Activated CD4-positive, alpha-beta T cell treated with anti-CD3 and anti-CD28 coated beads, Interleukin-2, amount 10 ng/mL, durations not matched to agents 7 days and 5 days (primary cell): ENCODE data around the gene EYS. TPM values are rescaled to one million over a fixed set of nuclear protein-coding genes. Genes with fewer than 3 reads are reported as not detected.
"Not testable (repeated sequence)": the region's sequence is repeated elsewhere in the genome, so short reads cannot be mapped to it uniquely, and the experiment has no call there.

Source experiments
- CTCF ChIA-PET: fragments of 350-600 bp; sonication (Branson Sonifier 250); formaldehyde crosslinking; loops from one replicate; lab custom pipeline; 2021; ENCODE audit warnings: antibody characterized with exemption; lab: Charles Lee
- POLR2A ChIA-PET: fragments of 350-600 bp; sonication (Branson Sonifier 250); formaldehyde crosslinking; loops from one replicate; lab custom pipeline; 2021; ENCODE audit warnings: antibody characterized with exemption; lab: Charles Lee
- DNase-seq: peaks from one replicate; pipeline ENCODE4 v3.0.0-alpha.2; 2020
- H3K27ac Mint-ChIP-seq: one replicate; pipeline ENCODE4 v1.8.0; 2021; ENCODE audit warnings: mild to moderate bottlenecking, moderate library complexity, mixed read lengths
- H3K27me3 Mint-ChIP-seq: one replicate; pipeline ENCODE4 v1.8.0; 2021; ENCODE audit warnings: mixed read lengths
- H3K36me3 Mint-ChIP-seq: one replicate; pipeline ENCODE4 v1.8.0; 2021; ENCODE audit warnings: low read depth, mixed read lengths
- H3K4me1 Mint-ChIP-seq: one replicate; pipeline ENCODE4 v1.8.0; 2021; ENCODE audit warnings: mixed read lengths
- H3K4me3 Mint-ChIP-seq: one replicate; pipeline ENCODE4 v1.8.0; 2021; ENCODE audit warnings: mild to moderate bottlenecking, moderate library complexity, mixed read lengths
- H3K9me3 Mint-ChIP-seq: one replicate; pipeline ENCODE4 v1.8.0; 2021; ENCODE audit warnings: mixed read lengths
- total RNA-seq, 2 experiments: library from RNA; stranded (reverse); gene quantifications; one replicate each; pipeline ENCODE4 v1.2.3, GENCODE V29; 2021

EYS gene
- total RNA-seq, 2 experiments from 2014 or later: not detected

DNA sequence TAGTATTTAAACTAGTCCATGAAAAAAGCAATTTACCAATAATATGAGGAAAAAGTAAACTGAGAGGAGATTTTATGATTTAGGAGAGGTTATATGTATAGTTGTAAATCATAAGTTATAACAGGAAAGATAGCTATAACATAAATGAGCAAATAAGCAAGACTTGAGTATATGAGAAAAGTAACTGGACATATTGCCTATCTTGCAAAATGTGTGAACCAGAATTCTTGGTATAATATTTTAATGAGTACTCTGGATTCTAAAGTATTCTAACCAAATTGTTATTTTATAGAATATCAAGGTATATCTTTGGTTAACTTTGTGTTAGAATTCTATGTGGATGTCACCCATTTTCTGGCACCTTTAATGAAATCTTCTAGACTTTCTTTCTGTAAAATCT lies 1946.8 kb downstream of the EYS start:
- H3K4me1 Mint-ChIP-seq: no peaks in the 10 kb centered on the region
- peaks cover 7% of the 10 kb centered on the region for H3K27me3 Mint-ChIP-seq
- peaks cover 2% of the 10 kb centered on the region for H3K36me3 Mint-ChIP-seq
- peaks cover 12% of the 10 kb centered on the region for H3K9me3 Mint-ChIP-seq
- POLR2A ChIA-PET: no interaction called here
- H3K27ac Mint-ChIP-seq: no peak overlapping the region
- no peak for DNase-seq
- CTCF ChIA-PET: no interaction called here
- H3K4me3 Mint-ChIP-seq: no peak overlapping the region

DNA sequence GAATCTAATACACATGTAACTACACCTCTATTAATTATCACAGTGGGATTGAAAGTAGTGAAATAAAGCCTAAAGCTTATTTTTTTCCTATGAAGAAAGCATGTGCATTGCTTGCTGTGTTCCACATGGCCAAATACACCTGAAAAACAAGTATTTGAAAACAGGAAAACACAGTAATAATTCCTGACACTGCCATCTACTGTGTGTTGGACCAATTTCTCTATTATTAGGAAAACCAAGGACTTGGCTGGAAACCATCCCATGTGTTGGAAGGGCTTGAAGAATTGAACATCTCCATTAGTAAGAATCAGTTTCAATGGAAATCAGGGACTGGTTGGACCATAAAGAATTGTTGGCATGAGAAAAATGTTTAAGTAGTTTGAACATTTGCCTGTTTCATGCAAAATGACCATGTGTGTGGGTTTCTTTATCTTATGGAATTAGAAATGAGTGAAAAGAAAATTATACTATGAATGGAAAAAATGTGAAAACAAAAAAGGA lies 1947.4 kb downstream of the EYS start:
- H3K27ac Mint-ChIP-seq: no peak overlapping the region
- H3K4me1 Mint-ChIP-seq: no peaks in the 10 kb centered on the region
- peaks cover 7% of the 10 kb centered on the region for H3K27me3 Mint-ChIP-seq
- peaks cover 15% of the 10 kb centered on the region for H3K9me3 Mint-ChIP-seq
- no peak for DNase-seq
- H3K36me3 Mint-ChIP-seq: peaks cover 2% of the 10 kb centered on the region
- no peak overlapping the region for H3K4me3 Mint-ChIP-seq
- POLR2A ChIA-PET: no interaction called here
- CTCF ChIA-PET: no interaction called here

DNA sequence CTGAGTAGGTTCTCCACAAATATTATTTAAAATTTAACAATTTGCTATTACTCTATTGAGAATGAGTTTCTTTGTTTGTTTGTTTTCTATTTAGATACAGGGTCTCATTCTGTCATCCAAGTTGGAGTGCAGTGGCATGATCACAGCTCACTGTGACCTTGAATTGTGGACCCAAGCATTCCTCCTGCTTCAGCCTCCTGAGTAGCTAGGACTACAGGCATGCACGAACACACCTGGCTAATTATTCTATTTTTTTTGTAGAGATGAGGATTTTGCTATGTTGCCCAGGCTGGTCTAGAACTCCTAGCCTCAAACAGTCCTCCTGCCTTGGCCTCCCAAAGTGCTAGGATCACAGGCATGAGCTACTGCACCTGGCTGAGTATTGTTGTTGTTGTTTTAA lies 1949.2 kb downstream of the EYS start:
- H3K4me1 Mint-ChIP-seq: no peaks in the 10 kb centered on the region
- peaks cover 4% of the 10 kb centered on the region for H3K27me3 Mint-ChIP-seq
- no peak for DNase-seq
- POLR2A ChIA-PET: no interaction called here
- no peak overlapping the region for H3K4me3 Mint-ChIP-seq
- peaks cover 15% of the 10 kb centered on the region for H3K9me3 Mint-ChIP-seq
- no peak overlapping the region for H3K27ac Mint-ChIP-seq
- peaks cover 2% of the 10 kb centered on the region for H3K36me3 Mint-ChIP-seq
- CTCF ChIA-PET: no interaction called here

DNA sequence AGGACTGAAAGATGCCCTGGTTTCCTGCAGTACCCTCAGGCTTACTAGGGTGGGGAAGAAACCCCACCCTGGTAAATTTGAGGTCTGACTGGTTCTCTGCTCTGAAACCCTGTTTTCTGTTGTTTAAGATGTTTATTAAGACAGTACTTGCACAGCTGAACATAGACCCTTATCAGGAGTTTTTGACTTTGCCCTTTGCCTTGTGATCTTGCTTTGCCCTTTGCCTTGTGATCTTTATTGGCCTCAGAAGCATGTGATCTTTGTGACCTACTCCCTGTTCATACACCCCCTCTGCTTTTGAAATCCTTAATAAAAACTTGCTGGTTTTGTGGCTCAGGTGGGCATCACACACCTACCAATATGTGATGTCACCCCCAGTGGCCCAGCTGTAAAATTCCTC lies 1949.8 kb downstream of the EYS start:
- POLR2A ChIA-PET, DNase-seq, H3K4me3 Mint-ChIP-seq, H3K27me3 Mint-ChIP-seq, H3K27ac Mint-ChIP-seq, H3K4me1 Mint-ChIP-seq, H3K36me3 Mint-ChIP-seq, CTCF ChIA-PET: not testable (repeated sequence)
- peaks cover 15% of the 10 kb centered on the region for H3K9me3 Mint-ChIP-seq

DNA sequence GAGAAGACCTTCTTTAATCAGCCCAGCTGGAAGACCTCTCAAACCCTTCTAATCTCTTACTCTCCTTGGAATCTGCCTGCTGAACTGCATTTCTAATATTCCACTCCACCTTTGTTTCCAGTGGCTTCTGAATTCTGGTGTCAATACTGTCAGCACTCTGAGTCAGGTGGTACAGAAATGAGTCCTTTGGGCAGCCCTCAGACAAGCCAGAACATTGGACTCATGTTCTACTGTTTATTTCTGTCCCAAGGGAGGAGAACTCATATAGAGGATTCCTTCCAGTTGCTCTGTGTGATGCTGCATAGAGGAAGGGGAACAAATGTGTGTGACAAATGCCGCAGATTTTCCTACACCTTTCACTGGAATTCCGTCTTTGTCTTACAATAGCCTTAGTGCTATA lies 1956.6 kb downstream of the EYS start:
- Mint-ChIP-seq H3K36me3 (no peaks in the 10 kb centered on the region), H3K27ac (no peak overlapping the region), H3K27me3 (no peaks in the 10 kb centered on the region), H3K4me3 (no peak overlapping the region), H3K4me1 (no peaks in the 10 kb centered on the region), H3K9me3 (peaks cover 4% of the 10 kb centered on the region)
- POLR2A ChIA-PET: no interaction called here
- DNase-seq: no peak
- CTCF ChIA-PET: interaction anchor here (0.6 kb wide), 1 partner anchor 32 kb away, joined by 4 read pairs; no protein-coding TSS in a partner anchor

DNA sequence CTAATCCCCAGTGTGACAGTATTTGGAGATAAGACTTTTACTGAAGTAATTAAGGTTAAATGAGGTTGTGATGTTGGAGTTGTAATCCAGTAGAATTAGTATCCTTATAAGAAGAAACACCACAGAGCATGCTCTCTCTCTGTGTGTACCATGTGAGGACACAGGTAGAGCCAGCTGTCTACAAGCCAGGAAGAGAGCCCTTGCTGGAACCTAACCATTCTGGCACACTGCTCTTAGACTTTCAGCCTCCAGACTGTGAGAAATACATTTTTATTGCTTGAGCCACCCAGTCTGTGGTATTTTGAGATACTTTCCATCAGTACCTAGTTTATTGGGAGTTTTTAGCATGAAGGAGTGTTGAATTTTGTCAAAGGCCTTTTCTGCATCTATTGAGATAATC lies 1961.2 kb downstream of the EYS start:
- H3K27ac Mint-ChIP-seq: no peak overlapping the region
- H3K9me3 Mint-ChIP-seq: no peaks in the 10 kb centered on the region
- DNase-seq: no peak
- H3K27me3 Mint-ChIP-seq: no peaks in the 10 kb centered on the region
- ChIA-PET CTCF (no interaction called here), POLR2A (no interaction called here)
- H3K4me1 Mint-ChIP-seq: no peaks in the 10 kb centered on the region
- no peaks in the 10 kb centered on the region for H3K36me3 Mint-ChIP-seq
- H3K4me3 Mint-ChIP-seq: no peak overlapping the region

DNA sequence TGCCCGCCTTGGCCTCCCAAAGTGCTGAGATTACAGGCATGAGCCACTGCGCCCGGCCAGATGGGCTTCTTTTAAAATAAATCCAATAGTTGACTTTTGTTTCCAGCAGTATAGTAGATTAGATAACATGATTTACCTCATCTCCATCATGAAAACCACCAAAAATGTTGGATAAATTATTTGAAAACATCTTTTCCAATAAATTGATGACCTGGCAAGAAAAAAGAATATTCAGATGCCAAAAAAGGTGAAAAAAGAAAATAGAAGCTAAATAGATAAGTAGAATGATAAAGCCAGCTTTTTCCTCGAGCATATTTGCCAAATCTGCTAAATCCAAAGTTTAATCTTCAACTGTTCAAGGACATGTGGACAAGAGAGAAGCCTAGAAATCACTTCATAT lies 1962.2 kb downstream of the EYS start:
- POLR2A ChIA-PET: no interaction called here
- Mint-ChIP-seq H3K36me3 (no peaks in the 10 kb centered on the region), H3K27ac (no peak overlapping the region), H3K27me3 (no peaks in the 10 kb centered on the region), H3K9me3 (no peaks in the 10 kb centered on the region), H3K4me3 (no peak overlapping the region), H3K4me1 (no peaks in the 10 kb centered on the region)
- CTCF ChIA-PET: no interaction called here
- no peak for DNase-seq

DNA sequence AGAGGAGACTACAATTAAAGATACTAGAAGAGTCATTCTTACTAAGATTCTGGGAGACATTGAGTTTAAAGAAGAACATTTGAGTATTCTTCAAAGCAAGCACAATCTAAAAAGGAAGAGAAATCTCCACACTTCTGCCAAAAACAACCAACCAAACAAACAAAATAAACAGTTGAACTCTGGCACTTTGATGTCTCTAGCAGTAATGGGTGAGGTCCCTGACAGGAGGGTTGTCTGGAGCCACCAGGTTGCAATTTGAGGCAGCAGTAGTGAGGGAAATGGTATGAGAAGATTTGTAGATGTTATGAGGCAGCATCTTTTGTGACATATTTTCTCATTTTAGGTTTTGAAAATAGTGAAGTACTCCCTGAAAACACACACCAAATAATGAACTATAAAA lies 1963.3 kb downstream of the EYS start:
- H3K4me3 Mint-ChIP-seq: no peak overlapping the region
- ChIA-PET CTCF (no interaction called here), POLR2A (no interaction called here)
- peaks cover under 1% of the 10 kb centered on the region for H3K9me3 Mint-ChIP-seq
- DNase-seq: no peak
- no peak overlapping the region for H3K27ac Mint-ChIP-seq
- no peaks in the 10 kb centered on the region for H3K36me3 Mint-ChIP-seq
- H3K27me3 Mint-ChIP-seq: no peaks in the 10 kb centered on the region
- H3K4me1 Mint-ChIP-seq: no peaks in the 10 kb centered on the region

DNA sequence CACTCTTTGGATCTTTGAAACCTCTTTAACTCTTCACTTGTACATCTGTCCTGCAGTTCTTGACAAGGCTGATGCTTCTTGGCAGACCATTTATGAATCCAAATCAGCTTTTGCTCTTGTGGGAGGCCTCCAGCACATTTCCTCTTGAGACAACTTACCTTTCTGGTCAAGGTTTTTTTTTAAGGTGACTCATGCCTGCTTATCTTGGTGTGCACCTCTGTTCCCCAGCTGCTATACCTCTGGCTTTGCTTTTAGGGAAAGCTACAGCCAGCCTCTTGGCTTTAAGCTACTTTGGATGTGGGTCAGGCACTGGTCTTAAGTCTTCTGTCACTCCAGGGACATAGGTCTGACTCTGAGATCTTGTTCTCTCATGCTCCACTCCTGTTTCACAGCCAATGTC lies 1965.0 kb downstream of the EYS start:
- Mint-ChIP-seq H3K27ac (no peak overlapping the region), H3K9me3 (peaks cover 4% of the 10 kb centered on the region), H3K4me3 (no peak overlapping the region), H3K27me3 (no peaks in the 10 kb centered on the region), H3K4me1 (no peaks in the 10 kb centered on the region), H3K36me3 (no peaks in the 10 kb centered on the region)
- DNase-seq: no peak
- ChIA-PET CTCF (no interaction called here), POLR2A (no interaction called here)

DNA sequence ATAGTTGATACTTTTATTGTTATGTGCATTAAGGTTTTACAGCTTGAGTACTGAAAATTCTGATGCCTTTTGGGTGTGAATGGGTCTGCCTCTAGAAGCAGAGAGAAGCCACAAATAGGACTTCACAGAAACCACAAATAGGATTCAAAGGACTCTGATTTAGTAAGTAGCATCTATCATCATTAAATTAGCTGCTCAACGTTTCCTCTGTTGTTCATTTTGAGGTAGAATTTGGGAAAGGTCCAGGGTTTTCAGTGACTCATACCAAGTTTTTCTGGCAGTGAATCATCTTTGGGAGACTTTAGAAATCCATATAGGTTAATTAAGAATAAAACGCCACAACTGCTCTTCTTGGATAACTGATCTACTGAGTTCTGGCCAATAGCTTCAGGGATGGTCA lies 1966.3 kb downstream of the EYS start:
- no peak for DNase-seq
- Mint-ChIP-seq H3K27me3 (no peaks in the 10 kb centered on the region), H3K9me3 (peaks cover 5% of the 10 kb centered on the region), H3K27ac (no peak overlapping the region), H3K36me3 (no peaks in the 10 kb centered on the region), H3K4me3 (no peak overlapping the region), H3K4me1 (no peaks in the 10 kb centered on the region)
- ChIA-PET POLR2A (no interaction called here), CTCF (no interaction called here)

DNA sequence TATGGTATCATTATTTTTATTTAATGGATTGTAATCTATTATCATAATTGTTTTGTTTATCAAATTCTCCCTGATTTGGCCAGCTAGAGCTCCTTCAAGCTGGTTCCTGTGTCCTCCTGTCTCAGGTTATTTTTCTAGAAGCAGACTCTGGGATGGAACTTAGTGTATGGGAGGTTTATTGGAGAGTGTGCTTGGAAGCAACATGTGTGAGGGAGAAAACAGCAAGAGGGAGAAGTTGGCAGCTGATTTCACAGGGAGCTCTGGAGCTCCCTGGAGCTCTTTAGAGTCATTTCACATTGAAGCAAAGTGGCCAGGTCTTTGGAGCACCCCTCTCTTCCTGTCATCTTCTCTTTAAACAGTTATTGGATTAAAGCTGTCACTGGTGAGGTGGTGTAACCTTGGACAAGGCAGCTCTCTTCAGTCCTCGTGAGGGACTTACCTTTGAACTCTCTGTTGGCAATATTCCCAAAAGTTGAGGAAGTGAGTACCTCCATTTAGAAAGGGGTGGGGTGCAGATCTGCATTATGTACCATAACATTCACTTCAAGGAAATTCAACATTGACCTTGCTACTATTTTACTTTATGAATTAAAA lies 1967.8 kb downstream of the EYS start:
- no peak overlapping the region for H3K27ac Mint-ChIP-seq
- no peaks in the 10 kb centered on the region for H3K27me3 Mint-ChIP-seq
- no peaks in the 10 kb centered on the region for H3K4me1 Mint-ChIP-seq
- no peak overlapping the region for H3K4me3 Mint-ChIP-seq
- ChIA-PET POLR2A (no interaction called here), CTCF (interaction anchor here (0.5 kb wide), 1 partner anchor 258 kb away, joined by 3 read pairs; no protein-coding TSS in a partner anchor)
- no peak for DNase-seq
- peaks cover 11% of the 10 kb centered on the region for H3K9me3 Mint-ChIP-seq
- H3K36me3 Mint-ChIP-seq: no peaks in the 10 kb centered on the region

DNA sequence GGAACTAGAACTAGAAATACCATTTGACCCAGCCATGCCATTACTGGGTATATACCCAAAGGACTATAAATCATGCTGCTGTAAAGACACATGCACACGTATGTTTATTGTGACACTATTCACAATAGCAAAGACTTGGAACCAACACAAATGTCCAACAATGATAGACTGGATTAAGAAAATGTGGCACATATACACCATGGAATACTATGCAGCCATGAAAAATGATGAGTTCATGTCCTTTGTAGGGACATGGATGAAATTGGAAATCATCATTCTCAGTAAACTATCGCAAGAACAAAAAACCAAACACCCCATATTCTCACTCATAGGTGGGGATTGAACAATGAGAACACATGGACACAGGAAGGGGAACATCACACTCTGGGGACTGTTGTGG lies 1968.8 kb downstream of the EYS start:
- H3K27ac Mint-ChIP-seq, H3K4me3 Mint-ChIP-seq, H3K4me1 Mint-ChIP-seq, H3K27me3 Mint-ChIP-seq, DNase-seq, CTCF ChIA-PET, POLR2A ChIA-PET, H3K36me3 Mint-ChIP-seq: not testable (repeated sequence)
- peaks cover 11% of the 10 kb centered on the region for H3K9me3 Mint-ChIP-seq

DNA sequence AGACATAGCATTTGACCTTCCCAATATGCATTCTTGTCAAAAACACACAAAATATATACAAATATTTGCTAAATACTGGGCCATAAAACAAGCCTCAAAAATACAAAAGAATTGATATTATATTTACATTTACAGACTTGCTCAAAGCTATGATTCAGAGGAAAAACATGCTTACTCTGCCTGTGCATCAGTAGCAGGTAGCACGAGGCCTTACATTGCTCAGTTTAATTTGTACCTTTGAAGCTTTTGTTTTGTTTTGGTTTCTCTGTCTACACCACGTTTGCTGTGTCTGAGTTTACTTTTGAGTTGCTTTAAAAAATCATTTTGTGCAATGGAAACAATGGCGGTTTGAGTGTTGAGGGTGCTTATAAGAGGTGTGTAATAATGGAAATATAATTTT lies 1972.1 kb downstream of the EYS start:
- CTCF ChIA-PET: no interaction called here

DNA sequence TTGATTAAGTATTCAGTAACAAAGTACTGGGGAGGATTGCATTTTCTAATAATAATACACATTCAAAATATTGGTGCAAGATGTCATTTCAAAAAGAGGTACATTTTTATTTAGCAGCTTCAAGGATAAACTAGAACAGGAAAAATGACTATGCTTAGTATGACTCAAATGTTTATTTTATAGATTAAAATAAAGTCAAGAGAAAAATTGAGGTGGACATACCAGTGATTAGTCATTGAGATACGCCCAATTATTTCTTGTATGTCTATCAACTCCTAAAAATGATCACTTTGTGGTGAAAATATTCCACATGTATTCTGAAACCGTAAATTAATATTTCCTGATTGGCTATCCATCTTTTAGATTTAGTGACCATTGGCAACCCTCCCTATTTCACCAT lies 1974.7 kb downstream of the EYS start:
- POLR2A ChIA-PET: no interaction called here
- no peak overlapping the region for H3K27ac Mint-ChIP-seq
- H3K27me3 Mint-ChIP-seq: no peaks in the 10 kb centered on the region
- no peak overlapping the region for H3K4me3 Mint-ChIP-seq
- CTCF ChIA-PET: interaction anchor here (1.0 kb wide), 1 partner anchor 9 kb away, joined by 3 read pairs; no protein-coding TSS in a partner anchor
- H3K4me1 Mint-ChIP-seq: no peaks in the 10 kb centered on the region
- peaks cover 7% of the 10 kb centered on the region for H3K9me3 Mint-ChIP-seq
- no peak for DNase-seq
- no peaks in the 10 kb centered on the region for H3K36me3 Mint-ChIP-seq

More for the DNA sequence above, 1972.1 kb downstream of the EYS start:
- Mint-ChIP-seq H3K27me3 (no peaks in the 10 kb centered on the region), H3K27ac (no peak overlapping the region), H3K36me3 (no peaks in the 10 kb centered on the region), H3K4me1 (no peaks in the 10 kb centered on the region), H3K9me3 (peaks cover 11% of the 10 kb centered on the region), H3K4me3 (no peak overlapping the region)
- POLR2A ChIA-PET: no interaction called here
- no peak for DNase-seq
